NOMO-1 treated with DMSO at 0.1 percent for 48 hours (cell line): ENCODE measurements around the gene THRSP.
"Not testable (repeated sequence)": the region's sequence is repeated elsewhere in the genome, so short reads cannot be mapped to it uniquely, and the experiment has no call there.

Experiments
- DNase-seq: peaks from one replicate; lab custom pipeline; 2025; ENCODE audit not compliant: unreplicated experiment; lab: John Stamatoyannopoulos, UW

The THRSP gene, protein sequence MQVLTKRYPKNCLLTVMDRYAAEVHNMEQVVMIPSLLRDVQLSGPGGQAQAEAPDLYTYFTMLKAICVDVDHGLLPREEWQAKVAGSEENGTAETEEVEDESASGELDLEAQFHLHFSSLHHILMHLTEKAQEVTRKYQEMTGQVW

DNA sequence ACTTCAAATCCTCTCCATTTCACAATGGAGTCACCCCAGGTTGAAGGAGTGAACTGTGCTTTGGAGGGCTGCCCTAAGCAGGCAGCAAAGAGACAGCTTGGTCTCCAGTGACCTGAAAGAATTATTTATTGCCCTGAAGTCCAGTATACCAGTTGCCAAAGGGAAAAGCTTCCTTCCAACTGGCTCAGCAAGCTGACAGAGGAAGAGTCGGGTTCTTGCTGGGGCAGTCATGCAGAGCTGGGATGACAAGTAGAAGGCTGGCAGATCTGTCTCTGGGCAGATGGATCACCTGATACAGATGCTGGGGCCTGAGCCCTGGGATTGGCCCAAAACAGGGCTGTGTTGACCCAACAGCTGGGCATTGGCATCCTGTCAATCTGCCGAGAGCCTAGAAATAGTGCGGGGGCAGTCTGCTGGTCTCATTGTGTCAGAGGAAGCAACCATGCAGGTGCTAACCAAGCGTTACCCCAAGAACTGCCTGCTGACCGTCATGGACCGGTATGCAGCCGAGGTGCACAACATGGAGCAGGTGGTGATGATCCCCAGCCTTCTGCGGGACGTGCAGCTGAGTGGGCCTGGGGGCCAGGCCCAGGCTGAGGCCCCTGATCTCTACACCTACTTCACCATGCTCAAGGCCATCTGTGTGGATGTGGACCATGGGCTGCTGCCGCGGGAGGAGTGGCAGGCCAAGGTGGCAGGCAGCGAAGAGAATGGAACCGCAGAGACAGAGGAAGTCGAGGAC, at the start of gene THRSP:
TSS of gene THRSP (plus strand) at position 422 of the 742 bp plus-strand sequence. CDS start at position 443, 21 bp downstream.
- no peak for DNase-seq

DNA sequence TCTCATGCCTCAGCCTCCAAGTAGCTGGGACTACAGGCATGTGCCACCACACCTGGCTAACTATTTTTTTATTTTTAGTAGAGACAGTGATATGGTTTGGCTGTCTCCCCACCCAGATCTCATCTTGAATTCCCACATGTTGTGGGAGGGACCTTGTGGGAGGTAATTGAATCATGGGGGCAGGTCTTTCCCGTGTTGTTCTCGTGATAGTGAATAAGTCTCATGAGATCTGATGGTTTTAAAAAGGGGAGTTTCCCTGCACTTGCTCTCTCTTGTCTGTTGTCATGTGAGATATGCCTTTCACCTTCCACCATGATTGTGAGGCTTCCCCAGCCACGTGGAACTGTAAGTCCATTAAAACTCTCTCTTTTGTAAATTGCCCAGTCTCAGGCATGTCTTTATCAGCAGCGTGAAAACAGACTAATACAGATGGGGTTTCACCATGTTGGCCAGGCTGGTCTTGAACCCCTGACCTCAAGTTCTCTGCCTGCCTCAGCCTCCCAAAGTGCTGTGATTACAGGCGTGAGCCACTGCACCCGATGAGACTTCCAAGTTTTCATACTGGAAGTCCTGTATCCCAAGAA, 48.6 kb upstream of the THRSP start:
- not testable (repeated sequence) for DNase-seq

DNA sequence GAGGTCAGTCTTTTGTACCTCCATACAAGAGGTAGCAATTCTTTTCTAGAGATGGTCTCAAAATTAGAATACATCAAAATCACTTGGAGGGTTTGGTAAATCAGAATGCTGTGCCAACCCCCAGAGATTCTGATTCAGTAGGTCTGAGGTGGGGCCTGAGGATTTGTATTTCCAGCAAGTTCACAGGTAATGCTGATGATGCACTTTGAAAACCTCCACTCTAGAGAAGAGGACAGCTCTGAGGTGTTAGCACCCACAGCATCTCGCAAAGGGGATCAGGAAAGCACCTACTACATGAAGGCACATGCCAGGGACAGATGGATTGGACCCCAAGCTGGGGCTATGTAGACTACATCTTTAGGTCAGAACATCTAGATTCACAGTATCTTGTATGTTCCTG, 47.8 kb upstream of the THRSP start:
- DNase-seq: no peak

DNA sequence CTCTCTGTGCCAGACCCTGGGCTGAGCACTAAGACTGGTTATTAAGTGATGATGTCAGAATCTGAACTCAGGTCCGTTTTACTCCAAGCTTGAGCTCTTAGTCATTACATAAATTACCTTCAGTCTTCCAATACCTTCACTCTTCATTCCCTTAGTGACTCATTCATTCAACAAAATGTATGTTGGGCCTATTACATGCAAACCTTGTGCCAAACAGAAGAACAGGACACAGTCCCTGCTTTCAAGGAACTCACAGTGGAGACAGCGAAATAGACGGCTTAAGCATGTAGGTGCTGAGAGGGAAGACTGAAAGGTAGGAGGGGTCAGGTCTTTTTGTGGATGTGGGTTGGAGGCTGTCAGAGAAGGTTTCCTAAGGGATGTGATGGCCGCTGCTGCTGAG, 43.9 kb upstream of the THRSP start:
- DNase-seq: no peak

DNA sequence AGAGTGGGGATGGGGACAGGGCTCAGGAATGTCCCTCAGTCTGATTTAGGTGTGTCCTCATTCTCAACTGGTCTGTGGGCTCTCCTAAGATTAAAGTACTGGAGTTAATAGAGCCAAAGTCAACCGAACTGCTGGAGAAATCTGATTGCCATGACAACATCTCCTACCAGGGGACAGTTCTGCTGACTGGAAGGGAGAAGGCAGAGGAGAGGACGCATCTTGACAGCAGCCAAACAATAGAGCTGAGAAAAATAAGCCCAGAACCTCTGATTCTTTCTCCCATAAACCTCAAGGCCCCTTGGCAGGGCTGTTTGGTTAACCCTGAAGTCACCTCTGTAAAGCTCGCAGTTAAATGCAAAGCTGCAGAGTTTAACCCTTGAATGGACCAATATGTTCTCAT, 43.4 kb upstream of the THRSP start:
- DNase-seq: no peak

DNA sequence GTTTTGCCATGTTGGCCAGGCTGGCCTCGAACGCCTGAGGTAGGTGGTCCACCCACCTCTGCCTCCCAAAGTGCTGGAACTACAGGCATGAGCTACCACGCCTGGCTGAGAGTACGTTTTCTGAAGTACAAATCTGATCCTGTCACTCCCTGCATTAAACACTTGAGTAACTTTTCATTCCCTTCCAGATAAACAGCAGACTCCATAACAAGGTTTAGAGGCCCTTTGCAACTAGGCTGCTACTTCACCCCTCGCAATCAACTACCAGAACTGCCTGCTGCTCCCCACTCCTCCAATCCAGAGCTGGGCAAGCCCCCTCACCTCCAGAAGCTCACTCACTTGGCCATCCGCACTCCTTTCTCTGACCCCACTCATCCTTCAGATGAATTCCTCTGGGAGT, 42.0 kb upstream of the THRSP start:
- no peak for DNase-seq

DNA sequence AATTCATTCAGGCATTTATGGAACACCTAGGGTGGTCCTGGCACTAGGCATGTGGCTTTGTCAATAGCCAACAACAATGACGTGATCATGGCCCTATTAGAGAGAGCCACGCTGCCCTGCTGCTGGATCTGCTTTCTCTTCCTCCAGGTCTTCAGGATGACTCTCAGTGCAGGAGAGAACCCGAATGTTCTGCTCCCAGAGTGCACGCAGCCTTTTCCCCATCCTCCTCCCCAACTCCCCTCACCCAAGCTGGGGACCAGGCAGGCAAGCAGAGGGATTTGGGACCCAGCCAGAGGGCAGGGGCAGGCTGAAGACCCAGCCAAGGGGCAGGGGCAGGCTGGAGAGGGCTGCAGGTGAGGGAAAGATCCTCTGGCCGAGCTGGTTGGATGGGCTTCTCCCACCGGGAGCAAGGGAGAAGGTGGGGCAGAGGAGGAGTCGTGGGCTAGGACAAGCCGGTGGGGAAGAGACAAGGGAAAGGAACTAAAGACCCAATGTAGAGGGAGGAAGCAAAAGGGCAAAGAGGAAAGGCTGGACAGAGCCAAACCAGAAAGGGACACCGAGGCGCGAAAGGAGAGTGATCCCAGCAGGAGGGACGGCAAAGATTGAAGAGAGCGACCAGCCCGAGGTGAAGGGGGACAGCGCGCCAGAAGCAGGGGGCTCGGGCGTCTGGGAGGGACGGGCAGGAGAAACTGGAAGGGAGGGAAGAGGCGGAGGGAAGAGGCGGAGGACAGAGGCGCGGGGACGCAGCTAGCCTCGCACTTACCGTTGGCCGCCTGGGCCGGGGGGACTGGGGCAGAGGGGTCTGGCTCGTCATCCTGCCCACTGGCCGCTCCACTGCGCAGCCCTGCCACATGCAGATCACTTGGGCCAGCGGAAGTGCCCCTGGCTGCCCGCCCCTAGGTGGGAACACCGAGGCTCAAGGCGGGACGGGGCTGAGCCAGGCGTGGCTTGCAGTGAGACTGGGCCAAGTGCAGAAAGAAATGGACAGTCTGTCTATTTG, 41.0 kb upstream of the THRSP start, which contains the start of gene KCTD14:
TSS of gene KCTD14 (minus strand) at position 880 of the 1,000 bp plus-strand sequence. CDS start at position 853, 27 bp downstream.
- no peak for DNase-seq

DNA sequence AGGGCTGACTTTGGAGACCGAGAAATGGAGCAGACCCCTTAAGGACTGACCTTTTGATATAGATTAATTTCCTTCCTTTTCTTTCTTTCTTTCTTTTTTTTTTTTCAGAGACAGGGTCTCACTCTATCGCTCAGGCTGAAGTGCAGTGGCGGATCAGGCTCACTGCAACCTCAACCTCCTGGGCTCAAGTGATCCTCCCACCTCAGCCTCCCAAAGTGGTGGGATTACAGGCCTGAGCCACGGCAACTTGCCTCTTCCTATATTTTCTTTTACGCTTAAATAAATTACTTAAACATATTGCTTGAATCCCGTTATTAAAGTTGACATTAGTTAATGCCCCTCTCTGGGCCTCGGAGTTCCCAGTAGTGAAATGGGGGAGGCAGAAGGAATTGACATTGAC, 40.2 kb upstream of the THRSP start:
- no peak for DNase-seq

DNA sequence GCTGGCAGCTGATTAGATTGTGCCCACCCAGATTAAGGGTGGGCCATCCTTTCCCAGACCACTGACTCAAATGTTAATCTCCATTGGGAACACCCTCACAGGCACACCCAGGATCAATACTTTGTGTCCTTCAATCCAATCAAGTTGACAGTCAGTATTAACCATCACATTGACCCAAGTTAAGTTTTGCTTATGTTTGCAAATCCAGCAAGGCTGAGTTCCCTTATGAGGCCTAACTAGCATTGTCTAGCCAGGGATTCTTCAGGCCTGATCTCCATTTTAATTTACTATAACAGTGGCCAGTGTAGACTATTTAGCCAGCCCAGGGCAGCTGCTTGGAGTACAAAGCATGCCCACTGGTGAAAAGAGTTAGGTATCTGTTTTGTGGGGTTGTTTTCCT, 38.3 kb upstream of the THRSP start:
- no peak for DNase-seq

DNA sequence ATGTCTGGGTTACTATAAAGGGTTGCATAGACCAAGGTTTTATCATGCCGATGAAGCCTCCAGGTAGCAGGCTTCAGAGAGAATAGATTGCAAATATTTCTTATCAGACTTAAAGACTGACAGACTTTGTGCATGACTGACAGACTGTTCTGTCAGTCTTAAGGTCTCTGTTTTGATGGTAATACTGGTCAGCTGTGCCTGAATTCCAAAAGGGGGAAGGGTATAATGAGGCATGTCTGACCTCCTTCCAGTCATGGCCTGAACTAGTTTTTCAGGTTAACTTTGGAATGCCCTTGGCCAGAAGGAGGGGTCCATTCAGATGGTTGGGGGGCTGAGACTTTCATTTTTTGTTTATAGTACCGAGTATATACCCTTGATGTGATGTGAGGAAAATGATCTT, 35.9 kb upstream of the THRSP start:
- DNase-seq: no peak

DNA sequence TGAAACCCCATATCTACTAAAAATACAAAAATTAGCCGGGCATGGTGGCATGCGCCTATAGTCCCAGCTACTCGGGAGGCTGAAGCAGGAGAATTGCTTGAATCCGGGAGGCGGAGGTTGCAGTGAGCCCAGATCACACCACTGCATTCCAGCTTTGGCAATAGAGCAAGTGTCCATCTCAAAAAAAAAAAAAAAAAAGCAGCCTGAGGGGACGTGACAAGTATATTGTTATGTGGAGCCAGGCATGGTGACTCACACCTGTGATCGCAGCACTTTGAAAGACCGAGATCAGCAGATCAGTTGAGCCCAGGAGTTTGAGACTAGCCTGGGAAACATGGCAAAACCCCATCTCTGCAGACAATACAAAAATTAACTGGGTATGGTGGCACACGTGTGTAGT, 35.2 kb upstream of the THRSP start:
- DNase-seq: not testable (repeated sequence)

DNA sequence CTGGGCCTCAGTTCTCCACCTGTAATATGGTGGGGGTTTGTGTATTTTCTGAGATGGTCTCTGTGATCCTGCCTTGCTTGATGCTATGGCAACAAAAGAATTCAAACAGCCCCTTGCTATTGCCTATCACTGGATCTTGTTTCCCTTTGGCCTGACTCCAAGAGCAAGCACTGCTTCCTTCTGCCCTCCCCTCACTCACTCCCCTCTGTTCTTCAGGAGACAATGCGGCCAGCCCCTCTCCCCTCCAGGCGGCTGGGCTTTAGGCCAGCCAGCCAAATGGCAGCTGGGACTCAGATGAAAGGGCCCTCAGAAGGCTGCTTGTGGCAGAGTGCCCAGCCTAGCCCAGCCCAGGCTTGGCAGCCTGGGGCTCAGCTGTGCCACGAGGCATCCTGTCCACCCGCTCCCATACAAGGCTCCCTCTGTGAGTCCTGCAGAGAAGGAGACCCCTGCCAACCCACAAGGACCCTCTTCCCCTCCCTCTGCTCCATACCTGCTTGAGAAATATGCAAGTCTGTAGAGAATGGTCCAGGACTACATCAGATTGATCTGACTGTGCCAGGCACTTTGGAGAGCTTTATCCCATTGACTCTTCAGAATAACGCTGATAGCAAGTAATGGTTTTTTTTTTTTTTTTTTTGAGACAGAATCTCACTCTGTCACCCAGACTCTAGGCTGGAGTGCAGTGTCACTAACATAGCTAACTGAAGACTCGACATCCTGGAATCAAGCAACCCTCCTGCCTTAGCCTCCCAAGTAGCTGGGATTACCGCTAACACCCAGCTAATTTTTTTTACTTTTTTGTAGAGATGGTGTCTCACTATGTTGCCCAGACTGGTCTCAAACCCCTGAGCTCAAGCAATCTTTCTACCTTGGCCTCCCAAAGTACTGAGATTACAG, 33.0 kb upstream of the THRSP start:
- no peak for DNase-seq

DNA sequence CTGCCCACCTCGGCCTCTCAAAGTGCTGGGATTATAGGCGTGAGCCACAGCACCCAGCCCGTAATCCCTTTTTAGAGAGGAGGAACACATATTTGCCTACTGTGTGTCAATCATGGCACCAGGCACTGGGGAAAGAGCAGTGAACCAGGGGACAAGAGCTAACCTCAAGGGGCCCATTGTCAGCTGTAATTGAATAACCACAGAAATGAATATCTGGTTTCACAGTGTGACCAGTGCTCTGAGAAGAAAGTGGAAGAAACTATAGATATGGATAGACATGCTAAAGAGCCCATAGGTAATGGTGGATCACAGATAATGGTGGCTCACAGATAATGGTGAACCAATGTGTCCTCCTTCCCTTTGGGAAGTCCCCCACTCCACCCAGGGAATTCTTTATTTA, 32.0 kb upstream of the THRSP start:
- no peak for DNase-seq

DNA sequence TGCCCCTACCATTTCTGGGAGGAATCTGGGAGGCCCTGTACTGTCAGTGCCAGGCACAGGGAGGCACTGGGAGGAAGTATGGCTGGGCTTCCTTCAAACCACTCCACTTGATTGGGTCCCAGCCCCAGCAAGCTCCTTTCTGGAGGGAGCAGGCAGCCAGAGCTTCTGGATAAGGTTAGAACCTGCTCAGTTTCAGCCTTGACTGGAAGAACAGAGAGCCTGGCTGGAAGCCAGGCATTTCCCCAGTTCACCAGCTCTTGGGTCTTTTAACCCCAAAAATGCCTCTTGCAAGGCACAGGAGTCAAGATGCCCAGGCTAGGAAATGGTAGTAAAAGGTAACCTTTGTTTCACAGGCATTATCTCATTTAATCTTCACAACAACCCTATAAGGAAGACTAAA, 31.6 kb upstream of the THRSP start:
- DNase-seq: no peak

DNA sequence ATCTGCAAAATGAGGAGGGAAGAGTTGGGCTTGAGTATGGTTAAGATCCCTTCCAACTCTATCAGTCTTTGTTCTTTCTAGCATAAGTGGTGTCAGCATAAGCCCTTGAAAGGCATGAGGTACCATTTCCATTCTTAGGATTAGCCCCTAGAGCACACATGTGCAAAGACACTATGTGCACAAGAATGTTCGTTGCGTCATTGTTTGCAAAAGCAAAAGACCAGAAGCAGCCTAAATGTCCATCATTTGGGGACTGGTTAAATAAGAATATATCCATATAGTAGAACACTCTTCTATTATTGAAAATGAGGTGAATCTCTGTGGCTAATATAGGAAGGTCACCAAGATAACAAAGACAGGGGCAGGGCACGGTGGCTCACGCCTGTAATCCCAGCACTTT, 30.6 kb upstream of the THRSP start:
- DNase-seq: no peak

DNA sequence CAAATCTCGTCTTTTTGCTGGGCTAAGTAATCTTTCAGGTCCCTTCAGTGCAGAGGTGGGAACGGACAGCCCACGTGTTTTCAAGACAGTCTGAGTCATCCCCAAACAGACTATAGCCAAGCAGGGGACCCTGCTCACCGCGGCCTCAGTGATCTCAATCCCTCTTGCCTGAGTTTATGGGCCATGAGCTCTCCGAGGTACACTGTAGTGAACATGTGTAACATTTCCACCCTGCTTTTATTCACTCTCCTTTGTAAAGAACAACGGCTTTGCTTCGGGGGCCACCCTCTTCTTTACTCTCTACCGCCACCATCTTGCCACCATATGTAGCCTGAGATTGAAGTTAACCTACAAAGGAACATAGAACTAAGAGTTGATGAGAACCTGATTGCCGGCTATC, 29.0 kb upstream of the THRSP start:
- DNase-seq: no peak

DNA sequence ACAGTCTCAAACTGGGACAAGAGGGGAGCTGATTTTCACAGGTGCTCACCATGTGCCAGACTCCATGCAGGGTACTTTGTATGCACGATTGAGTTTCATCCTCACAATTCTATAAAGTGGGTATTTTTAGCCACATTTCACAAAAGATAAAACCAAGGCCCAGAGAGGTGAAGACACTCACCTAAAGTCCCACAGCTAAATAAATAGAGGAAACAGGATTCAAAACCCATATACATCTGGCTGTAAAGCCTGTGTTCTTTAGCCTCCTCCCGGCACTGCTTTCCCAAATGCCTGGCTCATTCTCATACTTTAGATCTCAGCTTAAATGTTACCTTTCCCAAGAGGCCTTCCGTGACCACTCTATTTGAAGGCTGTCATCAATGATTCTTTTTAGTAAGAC, 27.3 kb upstream of the THRSP start:
- DNase-seq: no peak

DNA sequence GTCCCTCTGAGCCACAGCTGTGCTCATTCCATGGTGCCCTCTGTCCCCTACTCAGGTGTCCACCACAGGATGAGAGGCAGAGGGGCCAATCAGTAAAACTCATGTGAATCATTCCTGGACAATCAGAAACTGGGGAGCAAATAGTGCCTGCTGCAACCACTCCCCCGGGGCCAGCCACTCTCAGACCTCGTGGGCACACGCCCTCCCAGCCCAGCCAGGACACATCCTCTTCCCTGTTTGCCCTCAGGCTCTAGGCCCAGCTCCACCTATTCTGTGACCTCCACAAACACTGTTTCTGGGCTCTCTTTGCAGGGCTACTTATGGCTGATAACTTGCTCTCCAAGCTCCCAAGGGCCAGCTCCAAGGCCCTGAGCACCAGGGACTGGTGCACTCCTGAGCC, 26.6 kb upstream of the THRSP start:
- no peak for DNase-seq

DNA sequence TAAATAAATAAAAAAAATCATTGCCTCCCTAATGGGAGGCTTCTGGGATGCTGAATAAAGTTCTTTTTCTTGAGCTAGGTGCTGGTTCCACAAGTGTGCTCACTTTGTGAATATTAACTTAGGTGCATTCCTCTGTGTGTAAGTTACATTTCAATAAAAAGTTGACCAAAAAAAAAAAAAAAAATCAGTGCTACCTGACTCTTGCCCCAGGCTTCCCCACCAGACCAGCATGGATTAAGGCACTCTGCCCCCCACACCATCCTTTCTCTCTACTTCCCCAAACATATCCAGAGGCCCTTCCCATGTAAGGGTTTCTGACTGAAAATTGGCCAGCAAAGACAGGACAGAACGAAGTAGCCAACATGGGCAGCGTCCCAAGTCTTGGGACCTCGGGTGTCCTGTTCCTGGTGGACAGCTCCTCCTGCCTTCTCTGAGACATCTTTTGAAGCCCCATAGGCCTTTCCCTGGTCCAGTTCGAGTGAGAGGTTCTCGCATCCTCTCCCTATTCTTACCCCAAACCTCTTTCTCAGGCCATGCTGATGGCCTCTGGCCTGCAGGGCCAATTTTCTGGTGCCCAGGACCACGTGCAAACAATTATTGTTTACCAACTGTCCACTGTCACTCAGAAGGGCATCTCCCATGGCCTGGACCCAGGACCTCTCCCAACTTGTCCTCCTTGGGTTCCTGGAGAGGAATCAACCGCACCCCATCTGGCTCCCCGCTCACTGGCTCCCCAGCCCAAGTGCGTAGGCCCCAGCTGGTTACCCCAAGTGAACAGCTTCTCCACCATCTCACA, 25.6 kb upstream of the THRSP start:
- no peak for DNase-seq
